Retinal pigment epithelial cell (primary cell): ENCODE data around the gene YRDC.

ENCODE experiments used
- DNase-seq: peaks from one replicate; pipeline ENCODE4 v3.0.0-alpha.2; 2010; ENCODE audit warnings: low read depth
- H3K4me3 ChIP-seq: 2 replicates; pipeline ENCODE4 v1.5.1; 2011; ENCODE audit warnings: mild to moderate bottlenecking, low read length, control low read depth, moderate library complexity
- CTCF ChIP-seq: conservative IDR thresholded peaks from 2 replicates; pipeline ENCODE4 v1.5.1; 2011; ENCODE audit warnings: low read depth, low read length, control low read depth, inconsistent platforms

Gene YRDC

GRCh38 chr1:37761416-37762095 is 46.5 kb downstream of the YRDC start:
- no peak for DNase-seq
- TF ChIP-seq CTCF, result no peak
- no peak overlapping the region for H3K4me3 ChIP-seq

GRCh38 chr1:37759451-37759850 is 48.6 kb downstream of the YRDC start:
- H3K4me3 ChIP-seq, result no peak overlapping the region
- DNase-seq, result no peak

GRCh38 chr1:37755951-37756560 is 52.0 kb downstream of the YRDC start:
- no peak for DNase-seq
- no peak overlapping the region for H3K4me3 ChIP-seq
- no peak for TF ChIP-seq CTCF

More at GRCh38 chr1:37759451-37759850, 48.6 kb downstream of the YRDC start:
- no peak for TF ChIP-seq CTCF

GRCh38 chr1:37755290-37755689 is 52.7 kb downstream of the YRDC start:
- no peak for TF ChIP-seq CTCF
- DNase-seq, result no peak
- no peak overlapping the region for H3K4me3 ChIP-seq

GRCh38 chr1:37753473-37754321 is 54.3 kb downstream of the YRDC start:
- no peak overlapping the region for H3K4me3 ChIP-seq
- no peak for TF ChIP-seq CTCF
- DNase-seq, result no peak
